Muscle of arm (tissue), 14 donors: Measurements from ENCODE around the gene XKR8. TPM values are rescaled to one million over a fixed set of nuclear protein-coding genes. Genes with fewer than 3 reads are reported as not detected.

Experiments used
- DNase-seq: peaks from one replicate; pipeline ENCODE4 v3.0.0-alpha.2; 2013
- long read RNA-seq, 11 donors: transcript quantifications; one replicate each; lab custom pipeline, GENCODE V29; 2026
- polyA plus RNA-seq, 12 donors: library from polyadenylated mRNA; unstranded; fragments of 120-200 nt; gene quantifications; one replicate each; pipeline ENCODE4 v1.2.1, GENCODE V29; 2013; ENCODE audit not compliant: insufficient read length in 12 of 12

XKR8 gene, protein sequence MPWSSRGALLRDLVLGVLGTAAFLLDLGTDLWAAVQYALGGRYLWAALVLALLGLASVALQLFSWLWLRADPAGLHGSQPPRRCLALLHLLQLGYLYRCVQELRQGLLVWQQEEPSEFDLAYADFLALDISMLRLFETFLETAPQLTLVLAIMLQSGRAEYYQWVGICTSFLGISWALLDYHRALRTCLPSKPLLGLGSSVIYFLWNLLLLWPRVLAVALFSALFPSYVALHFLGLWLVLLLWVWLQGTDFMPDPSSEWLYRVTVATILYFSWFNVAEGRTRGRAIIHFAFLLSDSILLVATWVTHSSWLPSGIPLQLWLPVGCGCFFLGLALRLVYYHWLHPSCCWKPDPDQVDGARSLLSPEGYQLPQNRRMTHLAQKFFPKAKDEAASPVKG
- 1 to 10 TPM in 10 of 12 donors, not detected in 2; 6.2 to 8.4 (median 7.0) TPM for polyA plus RNA-seq
- long read RNA-seq, donor 1, partial matches to known transcripts: 0 of 3 reads
- long read RNA-seq, donor 1, other reads (novel, unspliced or antisense): 0 of 3 reads
- long read RNA-seq, donor 2, transcript XKR8-201 (3 exons, 2,692 nt): major isoform, 5 of 5 reads
- long read RNA-seq, donor 2, partial matches to known transcripts: 0 of 5 reads
- long read RNA-seq, donor 2, other reads (novel, unspliced or antisense): 0 of 5 reads
- long read RNA-seq, donor 3, partial matches to known transcripts: 0 of 2 reads
- long read RNA-seq, donor 3, other reads (novel, unspliced or antisense): 0 of 2 reads
- long read RNA-seq, donor 4, partial matches to known transcripts: 5 of 7 reads
- long read RNA-seq, donor 4, other reads (novel, unspliced or antisense): 0 of 7 reads
- long read RNA-seq, donor 5, transcript XKR8-201 (3 exons, 2,692 nt): major isoform, 5 of 5 reads
- long read RNA-seq, donor 5, partial matches to known transcripts: 0 of 5 reads
- long read RNA-seq, donor 5, other reads (novel, unspliced or antisense): 0 of 5 reads
- long read RNA-seq, donor 6, partial matches to known transcripts: 0 of 4 reads
- long read RNA-seq, donor 6, other reads (novel, unspliced or antisense): 0 of 4 reads
- long read RNA-seq, donor 7, partial matches to known transcripts: 0 of 2 reads
- long read RNA-seq, donor 7, other reads (novel, unspliced or antisense): 0 of 2 reads
- long read RNA-seq, donor 8, transcript XKR8-201 (3 exons, 2,692 nt): major isoform, 6 of 6 reads
- long read RNA-seq, donor 8, partial matches to known transcripts: 0 of 6 reads
- long read RNA-seq, donor 8, other reads (novel, unspliced or antisense): 0 of 6 reads
- long read RNA-seq, donor 9, partial matches to known transcripts: 6 of 10 reads
- long read RNA-seq, donor 9, other reads (novel, unspliced or antisense): 0 of 10 reads
- long read RNA-seq, donor 10, partial matches to known transcripts: 0 of 4 reads
- long read RNA-seq, donor 10, other reads (novel, unspliced or antisense): 0 of 4 reads
- long read RNA-seq, donor 11, partial matches to known transcripts: 0 of 3 reads
- long read RNA-seq, donor 11, other reads (novel, unspliced or antisense): 0 of 3 reads

- DNase-seq: peak; percentile 85
Observed at GRCh38 chr1:27959792-27960603, at the start of gene XKR8. TSS of gene XKR8 (plus strand) at chr1:27959973. CDS start at chr1:27960070, 97 bp downstream.

DNA sequence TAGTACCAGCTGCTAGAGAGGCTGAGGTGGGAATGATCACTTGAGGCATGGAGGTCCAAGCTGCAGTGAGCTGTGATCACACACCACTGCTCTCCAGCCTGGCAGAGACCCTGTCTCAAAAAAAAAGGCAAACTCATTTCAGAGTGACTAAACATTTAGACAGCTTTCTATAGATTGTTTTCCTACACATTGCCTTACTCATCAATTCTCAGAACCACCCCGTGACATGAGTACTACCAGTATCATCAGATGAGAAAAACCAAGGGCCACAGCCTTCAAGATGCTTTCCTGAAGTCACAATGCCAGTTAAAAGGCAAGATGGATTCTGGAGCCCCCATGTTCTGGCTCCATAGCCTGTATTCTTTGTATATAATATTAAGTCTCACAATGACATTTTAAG, 47.3 kb upstream of the XKR8 start:
- DNase-seq: no peak

GRCh38 chr1:27915082-27915575, 44.6 kb upstream of the XKR8 start:
- DNase-seq: no peak

DNA sequence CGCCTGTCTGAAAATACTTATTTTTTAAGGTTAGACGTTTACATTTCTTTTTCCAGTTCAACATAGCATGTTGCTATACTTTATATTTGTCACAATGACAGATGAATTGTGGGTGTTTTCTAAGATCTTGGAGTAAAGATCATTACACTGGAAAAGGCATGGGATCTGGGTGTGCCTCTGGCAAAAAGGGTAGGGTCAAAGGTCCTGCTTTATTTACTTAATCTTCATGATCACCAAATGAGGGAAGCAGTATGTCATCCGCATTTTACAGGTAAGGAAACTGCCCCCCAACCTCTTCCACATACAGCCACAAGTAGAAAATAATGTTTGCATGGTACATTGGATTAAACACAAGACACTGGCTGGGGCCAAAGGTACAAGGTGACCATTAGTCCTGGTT, 37.5 kb upstream of the XKR8 start:
- no peak for DNase-seq

DNA sequence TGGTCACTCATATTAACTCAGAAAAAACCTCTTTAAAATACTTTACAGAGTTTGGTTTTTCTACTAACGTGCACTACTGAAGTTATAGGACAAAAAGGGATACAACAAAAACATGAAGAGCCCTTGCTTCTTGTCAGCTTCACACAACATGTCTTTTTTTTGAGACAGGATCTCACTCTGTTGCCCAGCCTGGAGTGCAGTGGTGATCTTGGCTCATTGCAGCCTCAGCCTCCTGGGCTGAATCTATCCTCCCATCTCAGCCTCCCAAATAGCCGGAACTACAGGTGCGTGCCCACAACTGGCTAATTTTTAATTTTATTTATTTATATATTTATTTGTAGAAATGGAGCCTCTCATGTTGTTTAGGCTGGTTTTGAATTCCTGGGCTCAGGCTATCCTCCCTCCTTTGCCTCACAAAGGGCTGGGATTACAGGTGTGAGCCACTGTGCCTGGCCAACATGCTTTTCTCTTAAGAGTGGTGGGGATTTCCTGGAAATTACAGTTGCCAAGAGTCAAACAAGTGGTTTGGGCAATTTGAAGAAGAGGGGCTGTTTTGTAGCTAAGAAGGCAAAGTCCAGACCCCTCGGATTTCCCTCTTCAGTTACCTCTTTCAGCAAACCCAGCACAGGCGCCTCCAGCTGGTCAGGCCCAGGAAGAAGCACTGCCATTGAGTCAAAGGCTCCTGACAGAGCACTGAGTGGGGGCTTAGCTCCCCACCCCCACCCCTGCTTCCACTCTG, 31.4 kb upstream of the XKR8 start:
- no peak for DNase-seq

GRCh38 chr1:27931184-27931583, 28.6 kb upstream of the XKR8 start:
- no peak for DNase-seq

- no peak for DNase-seq
Observed at GRCh38 chr1:27931759-27932158, 28.0 kb upstream of the XKR8 start.

- no peak for DNase-seq
Observed at GRCh38 chr1:27934818-27935549, 24.8 kb upstream of the XKR8 start, which contains the start of gene SMPDL3B. TSS of gene SMPDL3B (plus strand) at chr1:27935000. CDS start at chr1:27935184, 184 bp downstream.

DNA sequence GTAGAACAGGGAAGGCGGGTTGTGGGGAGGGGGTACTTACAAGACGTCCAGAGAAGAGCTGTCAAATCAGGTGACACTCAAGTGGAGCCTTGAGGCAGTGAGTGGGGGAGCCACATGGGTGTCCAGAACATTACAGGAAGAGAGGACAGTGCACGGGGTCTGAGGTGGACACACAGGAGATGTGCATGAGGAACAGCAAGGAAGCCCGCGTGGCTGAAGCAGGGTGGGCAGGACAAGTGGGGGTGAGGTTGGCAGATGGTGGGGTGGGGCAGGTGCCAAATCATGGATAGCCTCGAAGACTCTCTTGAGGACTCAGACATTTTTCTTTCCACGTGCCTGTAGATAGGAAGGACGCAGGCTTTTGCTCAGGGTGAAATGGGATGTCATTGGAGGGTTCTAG, 24.1 kb upstream of the XKR8 start:
- no peak for DNase-seq

GRCh38 chr1:27936370-27936769, 23.4 kb upstream of the XKR8 start:
- no peak for DNase-seq

- no peak for DNase-seq
Observed at GRCh38 chr1:27937524-27937836, 22.3 kb upstream of the XKR8 start.

- no peak for DNase-seq
Observed at GRCh38 chr1:27938488-27938887, 21.3 kb upstream of the XKR8 start.

DNA sequence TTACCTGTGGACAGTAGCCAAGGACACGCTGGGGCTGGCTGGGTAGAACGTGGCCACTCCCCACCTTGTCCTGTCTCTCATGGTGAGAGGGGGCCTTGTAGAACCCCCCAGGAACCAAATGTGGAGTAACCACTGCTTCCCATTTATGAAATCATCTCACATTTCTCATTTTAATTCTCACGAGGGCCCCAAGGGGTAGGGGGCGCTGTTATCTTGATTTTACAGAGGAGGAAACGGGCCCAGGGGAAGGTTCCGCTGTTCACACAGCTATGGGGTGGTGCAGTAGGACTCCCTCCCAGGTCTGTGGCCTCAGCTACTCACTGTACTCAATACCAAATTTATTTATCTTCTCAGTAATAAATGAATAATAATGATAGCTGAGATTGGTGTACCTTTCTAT, 19.5 kb upstream of the XKR8 start:
- DNase-seq: no peak

DNA sequence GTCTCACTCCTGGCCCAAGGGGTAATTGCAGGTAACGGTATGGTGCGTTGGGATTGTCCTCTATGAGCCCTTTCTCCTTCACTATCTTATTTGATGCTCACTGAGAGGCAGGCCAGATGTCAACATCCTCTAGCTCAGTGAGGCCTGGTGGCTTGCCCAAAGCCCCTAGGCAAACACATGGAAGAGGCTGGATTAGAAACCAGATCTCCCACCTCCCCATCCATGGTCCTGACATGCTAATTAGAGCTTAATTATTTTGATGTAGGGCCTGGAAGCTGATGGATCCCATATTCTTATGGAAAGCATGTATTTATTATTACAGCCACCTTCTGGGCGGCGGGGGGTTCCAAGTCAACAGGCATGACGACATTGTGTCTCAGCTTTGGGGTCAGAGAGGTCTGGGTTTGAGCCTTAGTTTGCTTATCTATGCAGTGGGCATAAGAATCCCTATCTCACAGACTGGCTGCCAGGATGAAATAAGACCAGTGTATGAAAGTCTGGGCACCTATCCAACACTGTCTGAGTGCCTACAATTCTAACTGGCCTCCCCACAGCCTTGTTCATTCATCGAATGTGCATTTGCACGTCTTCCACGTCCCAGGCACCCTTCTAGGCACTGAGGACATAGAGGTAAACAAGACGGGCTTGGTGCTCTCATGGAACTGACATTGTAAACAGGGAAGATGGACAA, 18.8 kb upstream of the XKR8 start:
- no peak for DNase-seq

DNA sequence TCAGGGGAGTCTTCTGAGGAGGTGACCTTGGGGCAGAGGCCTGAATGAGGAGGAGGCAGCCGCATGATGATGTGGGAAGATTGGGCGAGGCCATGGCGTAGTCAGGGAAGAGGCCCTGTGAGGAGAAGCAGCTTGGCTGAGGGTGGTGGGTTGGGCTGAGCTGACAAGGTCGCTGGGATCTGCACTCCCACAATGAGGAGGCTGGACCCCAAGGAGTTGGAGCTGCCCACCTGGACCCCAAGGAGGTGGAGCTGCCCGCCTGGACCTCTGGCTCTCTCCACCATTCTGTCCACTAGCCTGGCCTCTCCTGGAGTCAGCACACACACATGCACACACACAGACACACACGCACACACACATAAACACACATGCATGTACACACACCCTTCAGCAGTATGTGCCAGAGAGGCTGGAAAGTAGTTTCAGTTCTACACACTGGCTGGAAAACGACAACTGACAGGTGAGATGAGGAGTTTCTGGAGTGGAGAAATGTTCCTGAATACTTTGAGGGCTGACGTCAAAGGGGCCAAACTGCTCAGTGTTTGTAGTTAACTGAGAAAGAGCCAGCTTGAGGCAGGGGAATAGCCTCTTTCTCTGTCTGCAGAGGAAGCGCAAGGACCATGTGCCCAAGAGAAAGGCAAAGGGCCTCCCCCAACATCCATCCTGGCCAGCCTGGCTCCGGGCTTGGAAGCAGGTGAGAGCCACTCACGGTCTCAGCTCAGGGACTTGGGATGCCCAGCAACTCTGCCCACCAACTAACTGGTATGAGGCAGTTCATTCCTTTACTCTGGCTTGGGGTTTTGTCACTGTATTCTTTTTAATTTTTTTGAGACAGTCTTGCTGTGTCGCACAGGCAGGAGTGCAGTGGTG, 17.9 kb upstream of the XKR8 start:
- DNase-seq: no peak

GRCh38 chr1:27945020-27945419, 14.8 kb upstream of the XKR8 start:
- DNase-seq: no peak

DNA sequence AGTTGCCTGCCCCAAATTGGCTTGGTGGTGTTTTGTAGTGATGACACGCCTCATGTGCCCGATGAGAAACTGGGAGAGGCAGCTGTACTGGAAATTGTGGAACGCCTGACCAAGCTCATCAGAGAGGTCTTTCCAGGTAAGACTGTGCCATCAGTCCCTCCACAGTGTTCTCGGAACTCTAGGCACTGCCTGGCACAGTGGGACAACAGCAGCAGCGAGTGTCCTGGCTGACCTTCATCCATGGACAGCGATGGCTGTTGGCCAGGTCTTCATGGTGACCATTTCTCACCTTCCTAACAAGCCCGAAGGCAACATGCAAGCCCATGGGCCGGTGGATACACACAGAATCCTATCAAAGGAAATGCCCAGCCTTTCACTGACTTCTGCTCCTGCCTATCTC, 10.7 kb upstream of the XKR8 start:
- no peak for DNase-seq
